ENCODE data around the gene CDK8.

CDK8 gene

GRCh38 chr13:26425443-26426358 is 171.8 kb downstream of the CDK8 start:
- no peak overlapping the region for H3K4me3 ChIP-seq (ENCODE audit: low read length)
- no peaks in the 10 kb centered on the region for H3K27me3 ChIP-seq (ENCODE audit: insufficient read depth, low read length)

GRCh38 chr13:26433776-26434175 is 179.8 kb downstream of the CDK8 start:
- Histone ChIP-seq H3K9me3 (ENCODE audit: insufficient read depth, low read depth, low read length) (peaks cover 27% of the 10 kb centered on the region), H3K27ac (ENCODE audit: low read length) (no peak overlapping the region), H3K27me3 (ENCODE audit: insufficient read depth, low read length) (no peaks in the 10 kb centered on the region), H3K36me3 (ENCODE audit: insufficient read depth, low read depth, low read length) (no peaks in the 10 kb centered on the region), H3K4me1 (ENCODE audit: insufficient read depth, low read length) (no peaks in the 10 kb centered on the region), H3K4me3 (ENCODE audit: low read length) (no peak overlapping the region), H3K9ac (ENCODE audit: low read depth, low read length) (no peak overlapping the region)

More at GRCh38 chr13:26425443-26426358, 171.8 kb downstream of the CDK8 start:
- Histone ChIP-seq H3K36me3 (ENCODE audit: insufficient read depth, low read depth, low read length) (no peaks in the 10 kb centered on the region), H3K27ac (ENCODE audit: low read length) (no peak overlapping the region), H3K9me3 (ENCODE audit: insufficient read depth, low read depth, low read length) (no peaks in the 10 kb centered on the region), H3K4me1 (ENCODE audit: insufficient read depth, low read length) (0 out of 2 replicates have a peak, but pooled peaks cover 5% of the 10 kb centered on the region), H3K9ac (ENCODE audit: low read depth, low read length) (no peak overlapping the region)

GRCh38 chr13:26435171-26435570 is 181.2 kb downstream of the CDK8 start:
- Histone ChIP-seq H3K9me3 (ENCODE audit: insufficient read depth, low read depth, low read length) (peaks cover 27% of the 10 kb centered on the region), H3K36me3 (ENCODE audit: insufficient read depth, low read depth, low read length) (no peaks in the 10 kb centered on the region), H3K27ac (ENCODE audit: low read length) (no peak overlapping the region), H3K9ac (ENCODE audit: low read depth, low read length) (no peak overlapping the region), H3K4me3 (ENCODE audit: low read length) (no peak overlapping the region), H3K4me1 (ENCODE audit: insufficient read depth, low read length) (no peaks in the 10 kb centered on the region), H3K27me3 (ENCODE audit: insufficient read depth, low read length) (no peaks in the 10 kb centered on the region)

GRCh38 chr13:26435646-26436045 is 181.7 kb downstream of the CDK8 start:
- Histone ChIP-seq H3K9ac (ENCODE audit: low read depth, low read length) (no peak overlapping the region), H3K27ac (ENCODE audit: low read length) (no peak overlapping the region), H3K4me1 (ENCODE audit: insufficient read depth, low read length) (no peaks in the 10 kb centered on the region), H3K36me3 (ENCODE audit: insufficient read depth, low read depth, low read length) (no peaks in the 10 kb centered on the region), H3K27me3 (ENCODE audit: insufficient read depth, low read length) (no peaks in the 10 kb centered on the region), H3K4me3 (ENCODE audit: low read length) (no peak overlapping the region), H3K9me3 (ENCODE audit: insufficient read depth, low read depth, low read length) (peaks cover 27% of the 10 kb centered on the region)

DNA sequence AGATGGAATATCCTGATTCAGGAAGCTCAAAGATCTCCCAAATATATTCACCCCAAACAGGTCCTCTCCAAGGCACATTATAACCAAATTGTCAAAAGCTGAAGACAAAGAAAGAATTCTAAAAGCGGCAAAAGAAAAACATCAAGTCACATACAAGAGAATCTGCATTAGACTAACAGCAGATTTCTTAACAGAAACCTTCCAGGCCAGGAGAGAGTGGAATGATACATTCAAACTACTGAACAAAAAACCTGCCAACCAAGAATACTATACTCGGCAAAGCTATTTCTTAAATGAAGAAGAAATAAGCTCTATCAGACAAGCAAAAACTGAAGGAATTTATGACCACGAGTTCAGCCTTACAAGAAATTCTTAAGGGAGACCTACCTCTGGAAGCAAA is 183.0 kb downstream of the CDK8 start:
- H3K9ac ChIP-seq (ENCODE audit: low read depth, low read length), result no peak overlapping the region
- no peak overlapping the region for H3K4me3 ChIP-seq (ENCODE audit: low read length)
- H3K27ac ChIP-seq (ENCODE audit: low read length), result no peak overlapping the region
- H3K9me3 ChIP-seq (ENCODE audit: insufficient read depth, low read depth, low read length), result peaks cover 27% of the 10 kb centered on the region
- H3K36me3 ChIP-seq (ENCODE audit: insufficient read depth, low read depth, low read length), result no peaks in the 10 kb centered on the region
- no peaks in the 10 kb centered on the region for H3K4me1 ChIP-seq (ENCODE audit: insufficient read depth, low read length)
- no peaks in the 10 kb centered on the region for H3K27me3 ChIP-seq (ENCODE audit: insufficient read depth, low read length)

DNA sequence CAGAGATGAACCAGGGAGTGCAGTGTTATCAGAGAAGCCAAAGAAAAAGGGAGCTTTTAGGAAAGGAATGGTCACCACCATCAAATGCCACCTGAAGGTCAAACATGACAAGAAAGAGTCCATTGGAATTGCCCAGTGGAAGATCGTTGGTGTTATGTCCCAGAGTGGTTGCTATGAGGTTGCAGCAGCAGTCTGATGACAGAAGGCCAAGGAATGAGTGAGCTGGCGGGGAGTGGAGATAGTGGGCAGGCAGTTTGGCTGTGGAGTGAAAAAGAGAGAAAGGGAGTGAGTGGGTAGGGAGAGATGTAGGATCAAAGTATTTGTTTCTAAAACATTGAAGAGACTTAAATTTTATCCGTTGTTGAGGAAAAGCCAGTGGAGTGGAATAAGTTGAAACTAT is 186.2 kb downstream of the CDK8 start:
- Histone ChIP-seq H3K4me3 (ENCODE audit: low read length) (no peak overlapping the region), H3K27ac (ENCODE audit: low read length) (no peak overlapping the region), H3K9me3 (ENCODE audit: insufficient read depth, low read depth, low read length) (peaks cover 27% of the 10 kb centered on the region), H3K9ac (ENCODE audit: low read depth, low read length) (no peak overlapping the region), H3K4me1 (ENCODE audit: insufficient read depth, low read length) (no peaks in the 10 kb centered on the region), H3K36me3 (ENCODE audit: insufficient read depth, low read depth, low read length) (no peaks in the 10 kb centered on the region), H3K27me3 (ENCODE audit: insufficient read depth, low read length) (no peaks in the 10 kb centered on the region)

- Histone ChIP-seq H3K9me3 (ENCODE audit: insufficient read depth, low read depth, low read length) (peaks cover 19% of the 10 kb centered on the region), H3K4me1 (ENCODE audit: insufficient read depth, low read length) (no peaks in the 10 kb centered on the region), H3K36me3 (ENCODE audit: insufficient read depth, low read depth, low read length) (no peaks in the 10 kb centered on the region), H3K27me3 (ENCODE audit: insufficient read depth, low read length) (no peaks in the 10 kb centered on the region), H3K27ac (ENCODE audit: low read length) (no peak overlapping the region), H3K9ac (ENCODE audit: low read depth, low read length) (no peak overlapping the region), H3K4me3 (ENCODE audit: low read length) (no peak overlapping the region)
Observed at GRCh38 chr13:26441476-26441875, 187.5 kb downstream of the CDK8 start.

DNA sequence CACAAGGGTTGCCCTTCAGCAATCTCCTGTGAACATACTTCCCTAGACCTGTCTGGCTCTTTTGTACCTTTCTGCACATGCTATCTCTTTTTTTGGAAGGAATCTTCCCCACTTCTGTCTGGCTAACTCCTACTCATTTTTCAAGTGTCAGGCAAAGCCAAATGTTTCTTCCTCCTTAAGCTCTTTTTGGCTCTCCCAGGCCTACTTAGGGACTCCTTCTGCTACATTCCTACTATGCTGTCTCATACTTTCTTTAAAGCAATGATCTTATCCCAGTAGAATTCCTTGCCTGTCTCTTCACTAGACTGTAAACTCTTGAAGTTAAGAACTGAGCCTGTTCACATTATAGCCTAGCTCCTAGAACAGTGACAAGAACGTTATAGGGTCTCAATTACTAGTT is 188.6 kb downstream of the CDK8 start:
- Histone ChIP-seq H3K9ac (ENCODE audit: low read depth, low read length) (no peak overlapping the region), H3K27me3 (ENCODE audit: insufficient read depth, low read length) (no peaks in the 10 kb centered on the region), H3K9me3 (ENCODE audit: insufficient read depth, low read depth, low read length) (peaks cover 8% of the 10 kb centered on the region; the same call in 1 of the 2 replicates), H3K4me1 (ENCODE audit: insufficient read depth, low read length) (no peaks in the 10 kb centered on the region), H3K36me3 (ENCODE audit: insufficient read depth, low read depth, low read length) (no peaks in the 10 kb centered on the region), H3K4me3 (ENCODE audit: low read length) (no peak overlapping the region), H3K27ac (ENCODE audit: low read length) (no peak overlapping the region)

DNA sequence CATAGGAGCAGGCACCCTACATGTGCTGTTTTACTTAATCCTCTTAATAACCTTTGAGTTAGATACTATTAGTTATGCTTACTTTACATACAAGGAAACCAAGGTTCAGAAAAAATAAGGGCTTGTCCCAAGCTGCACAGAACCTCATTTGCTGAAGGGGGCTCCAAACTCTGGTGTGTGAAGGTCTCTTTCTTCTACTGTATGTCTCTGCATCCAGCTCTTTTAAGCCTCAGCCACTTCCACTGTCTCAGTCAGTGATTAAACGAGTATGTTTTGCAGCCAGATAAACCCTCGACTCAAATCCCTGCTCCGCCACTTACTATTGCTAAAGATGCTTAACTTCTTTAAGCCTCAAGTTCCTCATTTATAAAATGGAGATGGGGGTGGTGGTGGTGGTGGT is 191.2 kb downstream of the CDK8 start:
- H3K9ac ChIP-seq (ENCODE audit: low read depth, low read length), result no peak overlapping the region
- no peak overlapping the region for H3K27ac ChIP-seq (ENCODE audit: low read length)
- H3K9me3 ChIP-seq (ENCODE audit: insufficient read depth, low read depth, low read length), result no peaks in the 10 kb centered on the region
- no peaks in the 10 kb centered on the region for H3K4me1 ChIP-seq (ENCODE audit: insufficient read depth, low read length)
- no peaks in the 10 kb centered on the region for H3K36me3 ChIP-seq (ENCODE audit: insufficient read depth, low read depth, low read length)
- no peak overlapping the region for H3K4me3 ChIP-seq (ENCODE audit: low read length)
- no peaks in the 10 kb centered on the region for H3K27me3 ChIP-seq (ENCODE audit: insufficient read depth, low read length)

DNA sequence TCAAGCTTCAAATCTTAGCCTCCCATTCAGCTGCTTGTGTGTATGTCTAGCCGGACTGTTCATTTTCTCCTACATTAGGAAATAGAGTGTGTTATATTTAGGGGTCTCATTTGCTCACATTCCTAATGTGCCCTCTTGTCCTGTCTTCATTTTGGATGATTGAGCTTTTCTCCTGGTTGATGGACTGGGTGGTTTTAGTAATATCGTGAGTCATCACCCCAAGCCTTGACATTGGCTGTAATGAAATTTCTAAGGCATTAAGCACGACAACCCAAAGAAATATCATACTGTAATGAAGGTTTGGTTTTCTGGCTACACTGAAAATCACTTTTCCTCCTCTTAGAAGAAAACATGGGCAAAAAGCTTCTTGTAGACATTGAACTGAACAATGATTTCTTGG is 192.8 kb downstream of the CDK8 start:
- Histone ChIP-seq H3K36me3 (ENCODE audit: insufficient read depth, low read depth, low read length) (no peaks in the 10 kb centered on the region), H3K27me3 (ENCODE audit: insufficient read depth, low read length) (no peaks in the 10 kb centered on the region), H3K9me3 (ENCODE audit: insufficient read depth, low read depth, low read length) (no peaks in the 10 kb centered on the region), H3K4me1 (ENCODE audit: insufficient read depth, low read length) (no peaks in the 10 kb centered on the region), H3K4me3 (ENCODE audit: low read length) (no peak overlapping the region), H3K27ac (ENCODE audit: low read length) (no peak overlapping the region), H3K9ac (ENCODE audit: low read depth, low read length) (no peak overlapping the region)

- no peaks in the 10 kb centered on the region for H3K9me3 ChIP-seq (ENCODE audit: insufficient read depth, low read depth, low read length)
- H3K36me3 ChIP-seq (ENCODE audit: insufficient read depth, low read depth, low read length), result no peaks in the 10 kb centered on the region
- no peaks in the 10 kb centered on the region for H3K27me3 ChIP-seq (ENCODE audit: insufficient read depth, low read length)
- no peak overlapping the region for H3K9ac ChIP-seq (ENCODE audit: low read depth, low read length)
- no peak overlapping the region for H3K27ac ChIP-seq (ENCODE audit: low read length)
- H3K4me3 ChIP-seq (ENCODE audit: low read length), result no peak overlapping the region
- H3K4me1 ChIP-seq (ENCODE audit: insufficient read depth, low read length), result no peaks in the 10 kb centered on the region
Observed at GRCh38 chr13:26448032-26448431, 194.1 kb downstream of the CDK8 start.

- no peaks in the 10 kb centered on the region for H3K27me3 ChIP-seq (ENCODE audit: insufficient read depth, low read length)
- H3K9ac ChIP-seq (ENCODE audit: low read depth, low read length), result no peak overlapping the region
- no peaks in the 10 kb centered on the region for H3K4me1 ChIP-seq (ENCODE audit: insufficient read depth, low read length)
- no peak overlapping the region for H3K4me3 ChIP-seq (ENCODE audit: low read length)
- no peaks in the 10 kb centered on the region for H3K9me3 ChIP-seq (ENCODE audit: insufficient read depth, low read depth, low read length)
- H3K36me3 ChIP-seq (ENCODE audit: insufficient read depth, low read depth, low read length), result no peaks in the 10 kb centered on the region
- no peak overlapping the region for H3K27ac ChIP-seq (ENCODE audit: low read length)
Observed at GRCh38 chr13:26449063-26449848, 195.3 kb downstream of the CDK8 start.

Data from iPS-20b (cell line).